A549 (cell line): ENCODE results near the gene VIL1.

Source experiments
- TF ChIP-seq, protein P1 (sequence below): fragments of >200 bp; sonication (Bioruptor Twin); formaldehyde crosslinking; IDR thresholded peaks from 3 replicates; pipeline ENCODE4 v1.5.1; 2016
- TF ChIP-seq, protein P2 (sequence below): fragments of 450-650 bp; IDR thresholded peaks from 2 replicates; pipeline ENCODE4 v1.6.1; 2014; ENCODE audit warnings: antibody characterized with exemption

DNA sequence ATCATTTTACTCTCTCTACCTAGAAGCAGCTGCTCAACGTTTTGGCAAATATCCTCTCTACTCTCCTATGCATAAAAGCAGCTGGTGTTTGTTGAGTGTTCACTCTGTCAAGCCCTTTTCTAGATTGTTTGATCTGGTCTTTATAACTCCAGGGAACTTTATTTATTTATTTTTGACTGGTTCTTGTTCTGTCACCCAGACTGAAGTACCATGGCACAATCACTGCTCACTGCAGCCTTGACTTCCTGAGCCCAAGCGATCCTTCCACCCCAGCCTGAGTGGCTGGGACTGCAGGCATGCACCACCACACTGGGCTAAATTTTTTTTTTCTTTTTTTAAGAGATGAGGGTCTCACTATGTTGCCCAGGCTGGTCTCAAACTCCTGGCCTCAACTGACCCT is 49.6 kb upstream of the VIL1 start:
- TF ChIP-seq, protein P1, sequence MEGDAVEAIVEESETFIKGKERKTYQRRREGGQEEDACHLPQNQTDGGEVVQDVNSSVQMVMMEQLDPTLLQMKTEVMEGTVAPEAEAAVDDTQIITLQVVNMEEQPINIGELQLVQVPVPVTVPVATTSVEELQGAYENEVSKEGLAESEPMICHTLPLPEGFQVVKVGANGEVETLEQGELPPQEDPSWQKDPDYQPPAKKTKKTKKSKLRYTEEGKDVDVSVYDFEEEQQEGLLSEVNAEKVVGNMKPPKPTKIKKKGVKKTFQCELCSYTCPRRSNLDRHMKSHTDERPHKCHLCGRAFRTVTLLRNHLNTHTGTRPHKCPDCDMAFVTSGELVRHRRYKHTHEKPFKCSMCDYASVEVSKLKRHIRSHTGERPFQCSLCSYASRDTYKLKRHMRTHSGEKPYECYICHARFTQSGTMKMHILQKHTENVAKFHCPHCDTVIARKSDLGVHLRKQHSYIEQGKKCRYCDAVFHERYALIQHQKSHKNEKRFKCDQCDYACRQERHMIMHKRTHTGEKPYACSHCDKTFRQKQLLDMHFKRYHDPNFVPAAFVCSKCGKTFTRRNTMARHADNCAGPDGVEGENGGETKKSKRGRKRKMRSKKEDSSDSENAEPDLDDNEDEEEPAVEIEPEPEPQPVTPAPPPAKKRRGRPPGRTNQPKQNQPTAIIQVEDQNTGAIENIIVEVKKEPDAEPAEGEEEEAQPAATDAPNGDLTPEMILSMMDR, result no peak
- TF ChIP-seq, protein P2, sequence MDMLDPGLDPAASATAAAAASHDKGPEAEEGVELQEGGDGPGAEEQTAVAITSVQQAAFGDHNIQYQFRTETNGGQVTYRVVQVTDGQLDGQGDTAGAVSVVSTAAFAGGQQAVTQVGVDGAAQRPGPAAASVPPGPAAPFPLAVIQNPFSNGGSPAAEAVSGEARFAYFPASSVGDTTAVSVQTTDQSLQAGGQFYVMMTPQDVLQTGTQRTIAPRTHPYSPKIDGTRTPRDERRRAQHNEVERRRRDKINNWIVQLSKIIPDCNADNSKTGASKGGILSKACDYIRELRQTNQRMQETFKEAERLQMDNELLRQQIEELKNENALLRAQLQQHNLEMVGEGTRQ, result no peak
